Smooth muscle cell (in vitro differentiated cells): ENCODE data around the gene ULBP1. TPM values are rescaled to one million over a fixed set of nuclear protein-coding genes. Genes with fewer than 3 reads are reported as not detected.
A peak's percentile ranks its signal among the peaks of the same experiment; 100 is the strongest.
"Not testable (repeated sequence)": the region's sequence is repeated elsewhere in the genome, so short reads cannot be mapped to it uniquely, and the experiment has no call there.

Source experiments
- DNase-seq: peaks from one replicate; lab custom pipeline; 2025; ENCODE audit not compliant: unreplicated experiment; lab: John Stamatoyannopoulos, UW
- H2AFZ ChIP-seq: fragments of 200-600 bp; sonication (generic); 2 replicates; pipeline ENCODE4 v1.6.0; 2016; ENCODE audit warnings: antibody characterized with exemption, low read depth, mild to moderate bottlenecking
- H3F3A ChIP-seq: fragments of 200-600 bp; sonication (generic); 2 replicates; pipeline ENCODE4 v1.6.0; 2017; ENCODE audit warnings: antibody characterized with exemption, low read depth
- H3K27ac ChIP-seq: fragments of 200-600 bp; sonication (generic); 2 replicates; pipeline ENCODE4 v1.5.1; 2016; ENCODE audit warnings: low read depth, mild to moderate bottlenecking
- H3K27me3 ChIP-seq: fragments of 200-600 bp; sonication (generic); 2 replicates; pipeline ENCODE4 v1.6.1; 2016; ENCODE audit warnings: low read depth, mild to moderate bottlenecking
- H3K36me3 ChIP-seq: fragments of 200-600 bp; sonication (generic); 2 replicates; pipeline ENCODE4 v1.5.1; 2016; ENCODE audit warnings: low read depth
- H3K4me1 ChIP-seq: fragments of 200-600 bp; sonication (generic); 2 replicates; pipeline ENCODE4 v1.5.1; 2016; ENCODE audit warnings: low read depth
- H3K4me2 ChIP-seq: fragments of 200-600 bp; sonication (generic); 2 replicates; pipeline ENCODE4 v1.6.0; 2016; ENCODE audit warnings: mild to moderate bottlenecking
- H3K4me3 ChIP-seq: fragments of 200-600 bp; sonication (generic); 2 replicates; pipeline ENCODE4 v1.5.1; 2016; ENCODE audit warnings: mild to moderate bottlenecking
- H3K79me2 ChIP-seq: fragments of 200-600 bp; sonication (generic); 2 replicates; pipeline ENCODE4 v1.6.0; 2016; ENCODE audit warnings: low read depth, mild to moderate bottlenecking
- H3K9ac ChIP-seq: fragments of 200-600 bp; sonication (generic); 2 replicates; pipeline ENCODE4 v1.6.0; 2016; ENCODE audit warnings: low read depth
- H3K9me3 ChIP-seq: fragments of 200-600 bp; sonication (generic); replicated peaks from 2 replicates; pipeline ENCODE4 v1.5.1; 2016; ENCODE audit warnings: low read depth
- H4K20me1 ChIP-seq: fragments of 200-600 bp; sonication (generic); 2 replicates; pipeline ENCODE4 v1.6.0; 2016; ENCODE audit warnings: low read depth
- CTCF ChIP-seq: fragments of 200-600 bp; sonication (generic); IDR thresholded peaks from 2 replicates; pipeline ENCODE4 v1.5.1; 2017; ENCODE audit warnings: borderline replicate concordance, mild to moderate bottlenecking, antibody characterized with exemption; ENCODE audit not compliant: insufficient read depth, poor library complexity, severe bottlenecking
- WGBS: methylation state at CpG from one replicate; pipeline ENCODE4 v1.1.7; 2016; ENCODE audit warnings: low lambda C conversion rate; 5-methylcytosine and 5-hydroxymethylcytosine counted together
- polyA plus RNA-seq: library from polyadenylated mRNA; unstranded; fragments of >200 nt; fragmentation: Nextera tagmentation; extraction: Ambion mirVana; gene quantifications from 2 replicates; pipeline ENCODE4 v1.2.1, GENCODE V29; 2016
- total RNA-seq: library from RNA; depleted of rRNA; stranded (reverse); fragments of >200 nt; gene quantifications from 2 replicates; pipeline ENCODE4 v1.2.3, GENCODE V29; 2014

Gene ULBP1
- total and polyA plus RNA-seq, 2 experiments from 2014 or later: 0.72 to 1.7 TPM

GRCh38 chr6:149942461-149942829 is 21.3 kb upstream of the ULBP1 start:
- TF ChIP-seq CTCF: no peak
- DNase-seq: no peak
- peak overlapping the region; percentile 49 for H3K9ac ChIP-seq
- H3K4me2 ChIP-seq: peak overlapping the region; percentile 99
- peaks cover 61% of the 10 kb centered on the region for H3K27me3 ChIP-seq
- peak overlapping the region; percentile 98 for H2AFZ ChIP-seq
- peak overlapping the region; percentile 76 for H3K4me3 ChIP-seq
- no peaks in the 10 kb centered on the region for H3K36me3 ChIP-seq
- H3K79me2 ChIP-seq: no peaks in the 10 kb centered on the region
- no peaks in the 10 kb centered on the region for H3F3A ChIP-seq
- H4K20me1 ChIP-seq: no peaks in the 10 kb centered on the region
- H3K9me3 ChIP-seq: no peaks in the 10 kb centered on the region
- 16% methylated on average over 9 of the region's 13 CpGs for WGBS
- H3K4me1 ChIP-seq: no peaks in the 10 kb centered on the region
- H3K27ac ChIP-seq: no peak overlapping the region

DNA sequence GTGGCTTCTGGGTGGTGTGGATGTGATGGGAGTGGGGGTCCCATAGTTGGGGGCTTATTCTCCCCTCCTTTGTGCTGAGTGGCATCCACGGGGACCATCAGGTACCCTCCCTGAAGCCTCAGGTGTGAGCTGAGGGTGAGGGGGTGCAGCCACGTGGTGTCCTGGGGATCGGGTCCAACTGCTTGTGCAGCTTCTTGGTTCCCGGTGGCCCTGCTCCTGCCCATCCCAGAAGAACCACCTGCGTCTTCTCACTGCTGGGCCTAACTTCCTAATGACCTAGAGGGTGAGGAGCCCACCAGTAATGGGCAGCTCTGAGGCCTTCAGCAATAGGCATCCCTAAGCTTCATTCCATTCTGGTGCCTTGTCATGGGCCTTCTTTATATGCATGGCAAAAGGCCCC is 20.4 kb upstream of the ULBP1 start:
- not testable (repeated sequence) for DNase-seq, H3K9me3 ChIP-seq, H3K4me2 ChIP-seq, H3K4me3 ChIP-seq, H3K27ac ChIP-seq, H2AFZ ChIP-seq, H4K20me1 ChIP-seq, H3K4me1 ChIP-seq, H3K9ac ChIP-seq, H3K36me3 ChIP-seq, H3K79me2 ChIP-seq, H3F3A ChIP-seq
- WGBS: 74% methylated on average over 5 of the region's 5 CpGs
- peaks cover 58% of the 10 kb centered on the region for H3K27me3 ChIP-seq

DNA sequence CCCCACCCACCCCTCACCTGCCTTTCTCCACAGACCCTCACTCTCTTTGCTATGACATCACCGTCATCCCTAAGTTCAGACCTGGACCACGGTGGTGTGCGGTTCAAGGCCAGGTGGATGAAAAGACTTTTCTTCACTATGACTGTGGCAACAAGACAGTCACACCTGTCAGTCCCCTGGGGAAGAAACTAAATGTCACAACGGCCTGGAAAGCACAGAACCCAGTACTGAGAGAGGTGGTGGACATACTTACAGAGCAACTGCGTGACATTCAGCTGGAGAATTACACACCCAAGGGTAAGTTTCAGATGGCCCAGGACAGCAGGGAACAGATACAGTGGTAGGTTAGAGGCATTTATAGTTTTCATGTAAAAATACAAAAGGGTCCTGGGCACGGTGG is 18.5 kb upstream of the ULBP1 start:
- H2AFZ ChIP-seq, H3K4me2 ChIP-seq, H4K20me1 ChIP-seq, H3F3A ChIP-seq, H3K79me2 ChIP-seq, H3K9ac ChIP-seq, DNase-seq, H3K9me3 ChIP-seq, H3K4me1 ChIP-seq, H3K27ac ChIP-seq, H3K36me3 ChIP-seq, H3K4me3 ChIP-seq: not testable (repeated sequence)
- H3K27me3 ChIP-seq: peaks cover 58% of the 10 kb centered on the region
- 72% methylated on average over 3 of the region's 6 CpGs for WGBS

DNA sequence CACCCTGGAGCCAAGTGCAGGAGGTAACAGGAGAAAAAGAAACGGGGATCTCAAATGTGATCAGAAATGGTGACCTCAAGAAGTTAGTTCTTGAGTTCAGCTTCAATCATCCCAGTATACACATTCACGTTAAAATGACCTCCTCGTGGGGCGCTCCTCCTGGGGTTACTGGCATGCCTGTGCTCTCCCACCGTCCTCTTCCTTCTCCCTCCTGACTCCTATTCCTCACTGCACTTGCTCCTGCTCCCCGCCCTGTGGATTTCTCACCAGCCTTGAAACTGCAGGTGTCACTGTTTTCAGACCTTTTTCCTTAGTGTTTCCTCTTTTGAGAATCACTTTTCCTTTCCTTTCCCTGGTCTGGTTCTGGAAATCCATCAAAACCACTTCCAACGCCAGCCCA is 17.1 kb upstream of the ULBP1 start:
- H3F3A ChIP-seq, H3K27ac ChIP-seq, H3K9ac ChIP-seq, H4K20me1 ChIP-seq, H3K36me3 ChIP-seq, H3K79me2 ChIP-seq, H3K9me3 ChIP-seq, H3K4me3 ChIP-seq, H2AFZ ChIP-seq, DNase-seq, H3K4me1 ChIP-seq, H3K4me2 ChIP-seq: not testable (repeated sequence)
- 67% methylated on average over 7 of the region's 7 CpGs for WGBS
- peaks cover 61% of the 10 kb centered on the region for H3K27me3 ChIP-seq

DNA sequence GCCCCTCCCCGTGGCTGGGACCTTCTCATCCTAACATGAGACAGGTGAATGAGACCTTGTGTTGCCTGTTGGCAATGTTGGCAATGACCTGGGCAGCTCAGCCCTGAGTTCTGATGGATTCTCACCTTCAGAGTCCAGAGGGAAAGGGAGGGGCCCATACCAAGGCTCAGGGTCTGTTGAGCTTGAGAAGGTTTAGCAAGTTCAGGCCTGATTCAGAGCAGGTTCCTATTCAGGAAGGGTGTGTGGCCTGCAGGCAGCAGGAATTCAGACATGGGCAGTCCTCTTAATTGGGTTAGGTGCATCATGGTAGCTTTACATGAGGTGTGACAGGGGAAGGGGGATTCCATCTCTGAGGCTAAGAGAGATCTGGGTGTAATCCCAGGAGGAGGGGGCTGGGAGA is 16.2 kb upstream of the ULBP1 start:
- not testable (repeated sequence) for H3K9ac ChIP-seq, H3K4me3 ChIP-seq, H2AFZ ChIP-seq, H3K27ac ChIP-seq, H3K4me1 ChIP-seq, H3K79me2 ChIP-seq, H3F3A ChIP-seq, DNase-seq, H3K36me3 ChIP-seq, H3K9me3 ChIP-seq, H3K4me2 ChIP-seq, H4K20me1 ChIP-seq
- WGBS: no CpG with 5 or more reads among the region's 1 CpG
- peaks cover 68% of the 10 kb centered on the region for H3K27me3 ChIP-seq

- Histone ChIP-seq H3K9ac (no peak overlapping the region), H3K27ac (no peak overlapping the region), H3K79me2 (no peaks in the 10 kb centered on the region), H4K20me1 (no peaks in the 10 kb centered on the region), H3K4me2 (no peak overlapping the region), H2AFZ (no peak overlapping the region), H3K4me3 (no peak overlapping the region), H3K36me3 (no peaks in the 10 kb centered on the region), H3K27me3 (peaks cover 68% of the 10 kb centered on the region), H3K9me3 (no peaks in the 10 kb centered on the region), H3K4me1 (no peaks in the 10 kb centered on the region), H3F3A (no peaks in the 10 kb centered on the region)
- 67% methylated on average over 1 of the region's 1 CpG for WGBS
- no peak for DNase-seq
- TF ChIP-seq CTCF: no peak
Observed at GRCh38 chr6:149948011-149948410, 15.7 kb upstream of the ULBP1 start.
